Frontal cortex (tissue), 4 donors: ENCODE measurements around the gene SRGAP3. TPM values are rescaled to one million over a fixed set of nuclear protein-coding genes. Genes with fewer than 3 reads are reported as not detected.

ENCODE experiments used
- DNase-seq, 2 donors: peaks; one replicate each; pipeline ENCODE4 v3.0.0; 2012; ENCODE audit warnings: low spot score in 2 of 2
- FAIRE-seq: peaks from 2 replicates; lab custom pipeline; 2012; peaks lifted over from hg19 to GRCh38; lab: Jason Lieb, UNC
- total RNA-seq: library from RNA; depleted of rRNA; stranded (reverse); fragments of >200 nt; gene quantifications from one replicate; pipeline ENCODE4 v1.2.3, GENCODE V29; 2014
- donor health status: control.
- donor health status: control.
- donor health status: control.

Gene SRGAP3
- total RNA-seq, 1 donor from 2014 or later, result 58.3 TPM

- no peak for FAIRE-seq
- DNase-seq, result no peak
Measured at GRCh38 chr3:9255976-9256375, 6.5 kb upstream of the SRGAP3 start.

- FAIRE-seq (no peak), DNase-seq (no peak)
Measured at GRCh38 chr3:9254764-9255163, 5.3 kb upstream of the SRGAP3 start.

GRCh38 chr3:9253327-9253726, 3.9 kb upstream of the SRGAP3 start:
- no peak for DNase-seq
- FAIRE-seq, result no peak

- FAIRE-seq, result no peak
- no peak for DNase-seq
Measured at GRCh38 chr3:9251055-9251786, 1.8 kb upstream of the SRGAP3 start.

- peak in 1 of 2 donors; percentile 38 for DNase-seq
- FAIRE-seq, result no peak
Measured at GRCh38 chr3:9250236-9250635, 790 bp upstream of the SRGAP3 start.

GRCh38 chr3:9248522-9249271, 749 bp downstream of the SRGAP3 start:
- FAIRE-seq (no peak), DNase-seq (no peak)

GRCh38 chr3:9247941-9248521, 1.4 kb downstream of the SRGAP3 start:
- DNase-seq (no peak), FAIRE-seq (no peak)

GRCh38 chr3:9247361-9247940, 2.0 kb downstream of the SRGAP3 start:
- FAIRE-seq, result no peak
- no peak for DNase-seq

- no peak for FAIRE-seq
- no peak for DNase-seq
Measured at GRCh38 chr3:9246189-9246588, 3.3 kb downstream of the SRGAP3 start.

GRCh38 chr3:9244495-9245183, 4.8 kb downstream of the SRGAP3 start:
- FAIRE-seq (no peak), DNase-seq (no peak)

- no peak for DNase-seq
- no peak for FAIRE-seq
Measured at GRCh38 chr3:9241956-9242355, 7.5 kb downstream of the SRGAP3 start.

GRCh38 chr3:9239680-9240079, 9.8 kb downstream of the SRGAP3 start:
- DNase-seq, result no peak
- no peak for FAIRE-seq

- no peak for DNase-seq
- no peak for FAIRE-seq
Measured at GRCh38 chr3:9238721-9239295, 10.6 kb downstream of the SRGAP3 start.

GRCh38 chr3:9238276-9238675, 11.2 kb downstream of the SRGAP3 start:
- FAIRE-seq, result no peak
- DNase-seq, result no peak

GRCh38 chr3:9233814-9234600, 15.4 kb downstream of the SRGAP3 start:
- FAIRE-seq, result no peak
- no peak for DNase-seq

GRCh38 chr3:9233101-9233500, 16.3 kb downstream of the SRGAP3 start:
- FAIRE-seq (no peak), DNase-seq (no peak)

- no peak for FAIRE-seq
- DNase-seq, result no peak
Measured at GRCh38 chr3:9231937-9232336, 17.5 kb downstream of the SRGAP3 start.

- no peak for FAIRE-seq
- DNase-seq, result no peak
Measured at GRCh38 chr3:9231471-9231870, 18.0 kb downstream of the SRGAP3 start.

- DNase-seq (peak in 1 of 2 donors; percentile 25), FAIRE-seq (no peak)
Measured at GRCh38 chr3:9231006-9231405, 18.4 kb downstream of the SRGAP3 start.
